ENCODE results near the gene SNCAIP. TPM values are rescaled to one million over a fixed set of nuclear protein-coding genes. Genes with fewer than 3 reads are reported as not detected.

SNCAIP gene
- total RNA-seq, 4 donors from 2014 or later: 0.82 to 2.2 (median 1.6) TPM; not detected in 1

DNA sequence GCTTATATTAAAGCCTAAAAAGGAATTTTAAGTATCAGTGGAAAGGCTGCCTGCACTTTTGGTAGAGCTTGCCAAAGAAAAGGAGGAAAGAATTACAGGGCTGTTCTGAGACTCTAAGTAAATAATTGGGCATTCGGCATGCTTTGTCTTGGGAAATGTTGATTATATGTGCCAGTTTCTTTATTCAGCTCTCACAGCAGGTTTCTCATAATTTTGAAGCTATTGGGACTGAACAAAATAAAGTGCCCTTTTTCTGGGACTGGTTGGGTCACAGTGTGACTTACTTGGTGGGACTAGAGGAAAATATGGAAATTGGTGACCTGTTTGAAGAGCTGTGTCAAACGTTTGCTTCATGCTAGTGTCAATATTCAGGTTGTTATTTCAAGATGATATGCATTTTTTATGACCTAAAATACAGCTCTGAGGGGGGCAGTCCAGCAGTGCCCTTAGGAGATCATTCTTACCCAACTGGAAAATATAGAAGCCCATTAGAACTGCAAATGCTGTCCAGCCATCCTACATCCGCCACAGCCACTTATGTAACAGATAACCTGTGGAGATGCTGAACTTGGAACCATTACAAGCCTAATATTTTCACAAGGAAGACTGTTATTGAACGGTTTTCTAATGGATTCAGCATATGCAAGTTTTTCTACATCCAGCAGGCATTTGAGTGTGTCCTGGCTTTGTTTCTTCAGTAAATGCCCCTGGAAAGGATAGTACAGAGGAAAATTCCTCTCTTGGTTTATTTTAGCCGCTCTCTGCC, 122.4 kb downstream of the SNCAIP start:
- DNase-seq: no peak
- peaks cover 0 to 16% (median 2%) of the 10 kb centered on the region in 4 donors for H3K4me1 ChIP-seq
- H3K9me3 ChIP-seq: no peaks in the 10 kb centered on the region
- H3K27me3 ChIP-seq: no peaks in the 10 kb centered on the region
- WGBS, 2 donors (ENCODE audit: low coverage in 1 of 2): 57 to 66% methylated on average over 5 of the region's 5 CpGs
- intact Hi-C loops (cut with DNase I; ENCODE audit: low total_unique reads) (no loop called here), in situ Hi-C loops (cut with MboI; ENCODE audit: low pct_ligation_motif_present in 1 of 4, low pct_unique_long_range_greater_than_20kb in 1 of 4, low sequenced_read_pairs in 3 of 4) (no loop called here)
- H3K27ac ChIP-seq: no peak overlapping the region
- no peak overlapping the region for H3K4me3 ChIP-seq
- TF ChIP-seq, protein P1, sequence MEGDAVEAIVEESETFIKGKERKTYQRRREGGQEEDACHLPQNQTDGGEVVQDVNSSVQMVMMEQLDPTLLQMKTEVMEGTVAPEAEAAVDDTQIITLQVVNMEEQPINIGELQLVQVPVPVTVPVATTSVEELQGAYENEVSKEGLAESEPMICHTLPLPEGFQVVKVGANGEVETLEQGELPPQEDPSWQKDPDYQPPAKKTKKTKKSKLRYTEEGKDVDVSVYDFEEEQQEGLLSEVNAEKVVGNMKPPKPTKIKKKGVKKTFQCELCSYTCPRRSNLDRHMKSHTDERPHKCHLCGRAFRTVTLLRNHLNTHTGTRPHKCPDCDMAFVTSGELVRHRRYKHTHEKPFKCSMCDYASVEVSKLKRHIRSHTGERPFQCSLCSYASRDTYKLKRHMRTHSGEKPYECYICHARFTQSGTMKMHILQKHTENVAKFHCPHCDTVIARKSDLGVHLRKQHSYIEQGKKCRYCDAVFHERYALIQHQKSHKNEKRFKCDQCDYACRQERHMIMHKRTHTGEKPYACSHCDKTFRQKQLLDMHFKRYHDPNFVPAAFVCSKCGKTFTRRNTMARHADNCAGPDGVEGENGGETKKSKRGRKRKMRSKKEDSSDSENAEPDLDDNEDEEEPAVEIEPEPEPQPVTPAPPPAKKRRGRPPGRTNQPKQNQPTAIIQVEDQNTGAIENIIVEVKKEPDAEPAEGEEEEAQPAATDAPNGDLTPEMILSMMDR (IDR thresholded peaks at IDR 0.05): no peak
- TF ChIP-seq POLR2A (IDR thresholded peaks at IDR 0.05) (no peak), EP300 (IDR thresholded peaks at IDR 0.05; ENCODE audit: low read depth) (no peak), POLR2AphosphoS5 (IDR thresholded peaks at IDR 0.05) (no peak)
- H3K36me3 ChIP-seq: no peaks in the 10 kb centered on the region

DNA sequence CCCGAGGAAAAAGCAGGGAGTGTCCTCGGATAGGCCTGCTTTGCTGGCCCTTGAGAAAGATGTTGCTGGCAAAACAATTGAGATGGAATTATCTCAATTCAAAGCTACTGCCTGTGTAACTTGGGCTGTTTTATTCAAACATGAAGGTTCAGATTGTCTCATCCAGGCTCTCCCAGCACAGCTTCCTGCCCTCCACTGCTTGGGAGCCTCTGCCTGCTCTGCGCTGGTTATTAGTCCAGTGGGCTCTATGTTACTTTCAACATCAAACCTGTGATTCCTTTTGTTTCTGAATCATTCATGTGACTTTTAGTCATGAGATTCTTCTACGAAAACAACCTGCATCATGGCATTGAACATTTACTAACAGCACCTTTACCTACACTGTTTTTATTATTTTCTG, 123.2 kb downstream of the SNCAIP start:
- Histone ChIP-seq H3K27ac (no peak overlapping the region), H3K36me3 (no peaks in the 10 kb centered on the region), H3K27me3 (no peaks in the 10 kb centered on the region), H3K9me3 (no peaks in the 10 kb centered on the region), H3K4me3 (no peak overlapping the region), H3K4me1 (peaks cover 0 to 19% (median 2%) of the 10 kb centered on the region in 4 donors)
- WGBS, 2 donors (ENCODE audit: low coverage in 1 of 2): 85% methylated on average over 4 of the region's 4 CpGs
- no peak for DNase-seq
- intact Hi-C loops (cut with DNase I; ENCODE audit: low total_unique reads): no loop called here
- in situ Hi-C loops (cut with MboI; ENCODE audit: low pct_ligation_motif_present in 1 of 4, low pct_unique_long_range_greater_than_20kb in 1 of 4, low sequenced_read_pairs in 3 of 4): no loop called here
- TF ChIP-seq POLR2A (IDR thresholded peaks at IDR 0.05) (no peak), POLR2AphosphoS5 (IDR thresholded peaks at IDR 0.05) (no peak), EP300 (IDR thresholded peaks at IDR 0.05; ENCODE audit: low read depth) (no peak)
- TF ChIP-seq, protein P1 (IDR thresholded peaks at IDR 0.05): no peak

DNA sequence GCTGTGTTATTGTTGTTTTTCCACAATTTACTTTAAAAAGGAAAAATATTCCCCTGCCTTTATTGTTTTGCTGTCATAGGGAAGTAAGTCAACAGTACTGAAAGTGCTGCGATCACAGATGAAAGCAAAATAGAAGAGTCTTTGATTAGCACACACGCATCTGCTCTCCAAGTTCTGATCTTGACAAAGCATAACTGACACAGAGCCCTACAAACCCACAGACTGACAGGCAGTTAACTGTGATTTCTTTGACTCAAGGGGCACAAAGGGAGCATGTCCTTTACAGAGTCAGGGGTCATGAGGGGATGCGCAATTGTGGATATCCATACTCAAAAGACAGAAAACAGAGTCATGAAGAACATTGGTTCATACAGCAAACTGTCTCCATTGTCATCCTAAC, 123.7 kb downstream of the SNCAIP start:
- intact Hi-C loops (cut with DNase I; ENCODE audit: low total_unique reads) (no loop called here), in situ Hi-C loops (cut with MboI; ENCODE audit: low pct_ligation_motif_present in 1 of 4, low pct_unique_long_range_greater_than_20kb in 1 of 4, low sequenced_read_pairs in 3 of 4) (no loop called here)
- H3K4me3 ChIP-seq: no peak overlapping the region
- 75 to 100% methylated on average over 1 to 3 of the region's 3 CpGs for WGBS, 2 donors (ENCODE audit: low coverage in 1 of 2)
- peaks cover 0 to 20% (median 2%) of the 10 kb centered on the region in 4 donors for H3K4me1 ChIP-seq
- no peaks in the 10 kb centered on the region for H3K9me3 ChIP-seq
- no peaks in the 10 kb centered on the region for H3K27me3 ChIP-seq
- TF ChIP-seq POLR2AphosphoS5 (IDR thresholded peaks at IDR 0.05): no peak
- DNase-seq: no peak
- H3K36me3 ChIP-seq: no peaks in the 10 kb centered on the region
- no peak overlapping the region for H3K27ac ChIP-seq

DNA sequence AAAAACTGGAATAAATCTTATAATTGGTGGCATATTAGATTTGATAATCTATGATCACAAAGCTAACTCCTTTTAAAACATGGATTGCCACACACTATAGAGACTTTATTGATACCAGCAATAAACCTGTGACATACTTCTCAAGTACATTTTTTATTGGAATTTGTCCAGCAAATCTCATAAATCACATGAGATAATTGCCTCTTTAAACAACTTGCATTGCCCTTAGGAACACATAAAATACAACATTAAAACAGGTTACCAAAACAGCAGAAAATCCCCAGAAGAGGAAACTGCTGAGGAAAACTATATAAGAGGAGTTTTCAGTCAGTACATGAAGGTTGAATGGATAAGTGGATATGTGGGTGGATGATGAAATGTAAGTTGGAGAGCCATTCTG, 124.6 kb downstream of the SNCAIP start:
- intact Hi-C loops (cut with DNase I; ENCODE audit: low total_unique reads): no loop called here
- in situ Hi-C loops (cut with MboI; ENCODE audit: low pct_ligation_motif_present in 1 of 4, low pct_unique_long_range_greater_than_20kb in 1 of 4, low sequenced_read_pairs in 3 of 4): no loop called here
- H3K27me3 ChIP-seq: no peaks in the 10 kb centered on the region
- peaks cover 0 to 20% (median 2%) of the 10 kb centered on the region in 4 donors for H3K4me1 ChIP-seq
- no peak overlapping the region for H3K27ac ChIP-seq
- no peak for TF ChIP-seq EP300 (IDR thresholded peaks at IDR 0.05; ENCODE audit: low read depth)
- TF ChIP-seq POLR2A (IDR thresholded peaks at IDR 0.05): no peak
- TF ChIP-seq, protein P1 (IDR thresholded peaks at IDR 0.05): no peak
- no peak for TF ChIP-seq POLR2AphosphoS5 (IDR thresholded peaks at IDR 0.05)
- H3K36me3 ChIP-seq: no peaks in the 10 kb centered on the region
- no peaks in the 10 kb centered on the region for H3K9me3 ChIP-seq
- no peak for DNase-seq
- no peak overlapping the region for H3K4me3 ChIP-seq

DNA sequence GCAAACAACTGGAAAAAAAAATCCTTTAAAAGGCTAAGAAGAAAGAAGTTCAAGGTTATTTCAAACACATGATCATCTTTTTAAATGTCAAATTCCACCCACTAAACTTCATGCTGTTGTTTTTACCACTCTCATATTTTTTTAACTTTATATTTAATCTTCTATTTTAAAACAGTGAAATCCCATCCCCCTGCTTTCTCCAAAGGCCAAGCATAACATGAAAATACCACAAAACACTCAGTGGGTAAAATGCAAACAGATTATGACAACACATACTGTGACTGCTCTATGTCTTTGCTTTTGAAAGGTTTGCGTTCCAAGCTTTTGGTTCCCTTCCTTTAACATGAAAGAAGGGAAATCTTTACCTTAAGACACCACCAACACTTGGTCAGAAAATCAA, 127.6 kb downstream of the SNCAIP start:
- WGBS, 2 donors (ENCODE audit: low coverage in 1 of 2): 83 to 90% methylated on average over 1 of the region's 1 CpG
- in situ Hi-C loops (cut with MboI; ENCODE audit: low pct_ligation_motif_present in 1 of 4, low pct_unique_long_range_greater_than_20kb in 1 of 4, low sequenced_read_pairs in 3 of 4): no loop called here
- peaks cover 0 to 13% (median 2%) of the 10 kb centered on the region in 4 donors for H3K4me1 ChIP-seq

More for the DNA sequence above, 127.6 kb downstream of the SNCAIP start:
- DNase-seq: no peak
- no peak overlapping the region for H3K4me3 ChIP-seq
- no peak overlapping the region for H3K27ac ChIP-seq
- intact Hi-C loops (cut with DNase I; ENCODE audit: low total_unique reads): no loop called here
- no peaks in the 10 kb centered on the region for H3K9me3 ChIP-seq
- no peaks in the 10 kb centered on the region for H3K27me3 ChIP-seq
- no peak for TF ChIP-seq EP300 (IDR thresholded peaks at IDR 0.05; ENCODE audit: low read depth)
- no peak for TF ChIP-seq POLR2A (IDR thresholded peaks at IDR 0.05)
- TF ChIP-seq, protein P1 (IDR thresholded peaks at IDR 0.05): no peak
- no peak for TF ChIP-seq POLR2AphosphoS5 (IDR thresholded peaks at IDR 0.05)
- no peaks in the 10 kb centered on the region for H3K36me3 ChIP-seq

All from transverse colon (tissue), 4 donors.